Measurements from ENCODE around the gene MIP.
"Not testable (repeated sequence)": the region's sequence is repeated elsewhere in the genome, so short reads cannot be mapped to it uniquely, and the experiment has no call there.

MIP gene

DNA sequence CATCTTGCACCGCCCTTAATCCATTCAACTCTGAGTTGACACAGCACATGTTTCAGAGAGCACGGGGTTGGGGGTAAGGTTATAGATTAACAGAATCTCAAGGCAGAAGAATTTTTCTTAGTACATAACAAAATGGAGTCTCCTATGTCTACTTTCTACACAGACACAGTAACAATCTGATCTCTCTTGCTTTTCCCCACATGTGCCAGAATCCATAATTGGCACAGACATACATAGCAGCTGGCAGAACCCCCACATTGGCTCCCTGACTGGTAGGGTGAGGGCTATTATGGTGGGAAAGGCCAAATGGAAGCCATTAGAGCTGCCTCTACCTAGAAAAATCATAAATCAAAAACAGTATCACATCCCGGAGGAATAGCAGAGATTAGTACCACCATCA, 53.3 kb downstream of the MIP start:
- peaks cover 17 to 22% of the 10 kb centered on the region in 2 donors for H3K9me3 Mint-ChIP-seq
- H3K27me3 Mint-ChIP-seq, H3K27ac Mint-ChIP-seq, H3K4me3 Mint-ChIP-seq, ATAC-seq, DNase-seq, H3K4me1 Mint-ChIP-seq: not testable (repeated sequence)

Data from stimulated activated naive CD8-positive, alpha-beta T cell treated with anti-CD3 and anti-CD28 coated beads, Interleukin-15, amount 100 ng/mL, for 72 hours (primary cell).